ENCODE data around the gene SAMD4A.

The SAMD4A gene

GRCh38 chr14:54773171-54774006 lies 206.5 kb downstream of the SAMD4A start:
- in situ Hi-C loops (cut with MboI; ENCODE audit: low sequenced_read_pairs): no loop called here

- in situ Hi-C loops (cut with MboI; ENCODE audit: low sequenced_read_pairs): no loop called here
Observed at GRCh38 chr14:54774824-54775223, 207.9 kb downstream of the SAMD4A start.

GRCh38 chr14:54775486-54776140 lies 208.7 kb downstream of the SAMD4A start:
- in situ Hi-C loops (cut with MboI; ENCODE audit: low sequenced_read_pairs): no loop called here

- in situ Hi-C loops (cut with MboI; ENCODE audit: low sequenced_read_pairs): no loop called here
Observed at GRCh38 chr14:54776361-54777001, 209.6 kb downstream of the SAMD4A start.

- in situ Hi-C loops (cut with MboI; ENCODE audit: low sequenced_read_pairs): no loop called here
Observed at GRCh38 chr14:54777395-54777794, 210.5 kb downstream of the SAMD4A start.

GRCh38 chr14:54778618-54779345 lies 211.9 kb downstream of the SAMD4A start:
- in situ Hi-C loops (cut with MboI; ENCODE audit: low sequenced_read_pairs): no loop called here

GRCh38 chr14:54781080-54781479 lies 214.2 kb downstream of the SAMD4A start:
- in situ Hi-C loops (cut with MboI; ENCODE audit: low sequenced_read_pairs): no loop called here

GRCh38 chr14:54781961-54782750 lies 215.2 kb downstream of the SAMD4A start:
- in situ Hi-C loops (cut with MboI; ENCODE audit: low sequenced_read_pairs): no loop called here

- in situ Hi-C loops (cut with MboI; ENCODE audit: low sequenced_read_pairs): no loop called here
Observed at GRCh38 chr14:54782751-54783659, 216.1 kb downstream of the SAMD4A start.

- in situ Hi-C loops (cut with MboI; ENCODE audit: low sequenced_read_pairs): no loop called here
Observed at GRCh38 chr14:54783660-54784015, 216.7 kb downstream of the SAMD4A start.

- in situ Hi-C loops (cut with MboI; ENCODE audit: low sequenced_read_pairs): no loop called here
Observed at GRCh38 chr14:54784060-54784459, 217.1 kb downstream of the SAMD4A start.

- in situ Hi-C loops (cut with MboI; ENCODE audit: low sequenced_read_pairs): no loop called here
Observed at GRCh38 chr14:54784657-54785056, 217.7 kb downstream of the SAMD4A start.

GRCh38 chr14:54785136-54785777 lies 218.3 kb downstream of the SAMD4A start:
- in situ Hi-C loops (cut with MboI; ENCODE audit: low sequenced_read_pairs): no loop called here

- in situ Hi-C loops (cut with MboI; ENCODE audit: low sequenced_read_pairs): no loop called here
Observed at GRCh38 chr14:54785778-54786770, 219.1 kb downstream of the SAMD4A start.

- in situ Hi-C loops (cut with MboI; ENCODE audit: low sequenced_read_pairs): no loop called here
Observed at GRCh38 chr14:54786838-54787237, 219.9 kb downstream of the SAMD4A start.

- in situ Hi-C loops (cut with MboI; ENCODE audit: low sequenced_read_pairs): no loop called here
Observed at GRCh38 chr14:54787261-54787660, 220.3 kb downstream of the SAMD4A start.

GRCh38 chr14:54788701-54789100 lies 221.8 kb downstream of the SAMD4A start:
- in situ Hi-C loops (cut with MboI; ENCODE audit: low sequenced_read_pairs): no loop called here

- in situ Hi-C loops (cut with MboI; ENCODE audit: low sequenced_read_pairs): no loop called here
Observed at GRCh38 chr14:54789166-54789565, 222.2 kb downstream of the SAMD4A start.
